HEK293 (cell line): ENCODE results near the gene KREMEN2.

Experiments
- CTCF ChIA-PET: fragments of 350-600 bp; formaldehyde crosslinking; extraction: SDS; loops from one replicate; lab custom pipeline; 2021; ENCODE audit warnings: antibody characterized with exemption; lab: Yijun Ruan, JAX
- POLR2A ChIA-PET: fragments of 300-600 bp; formaldehyde crosslinking; extraction: SDS; loops from one replicate; lab custom pipeline; 2020; ENCODE audit warnings: antibody characterized with exemption, inconsistent platforms; lab: Yijun Ruan, JAX
- H3K27ac ChIP-seq: fragments of 200-500 bp; sonication (Bioruptor generic); 2 replicates; pipeline ENCODE4 v1.5.1; 2014; ENCODE audit warnings: low read depth, low read length, control low read depth, inconsistent platforms; ENCODE audit errors: extremely low read depth
- H3K36me3 ChIP-seq, 2 experiments: fragments of 200-500 bp in 1 of 2; sonication (Bioruptor generic) in 1 of 2; 1 replicate in 1 of 2; 2 replicates in 1 of 2; pipeline ENCODE4 v1.5.1; 2014 to 2017; ENCODE audit warnings: inconsistent platforms in 2 of 2, low read length in 2 of 2; ENCODE audit not compliant: control insufficient read depth in 2 of 2, insufficient read depth in 1 of 2
- H3K4me1 ChIP-seq: fragments of 200-500 bp; sonication (Bioruptor generic); 2 replicates; pipeline ENCODE4 v1.5.1; 2014; ENCODE audit warnings: mild to moderate bottlenecking, low read length, inconsistent platforms; ENCODE audit not compliant: control insufficient read depth, insufficient read depth
- H3K4me3 ChIP-seq: 2 replicates; pipeline ENCODE4 v1.5.1; 2011; ENCODE audit warnings: low read depth, mild to moderate bottlenecking, control low read depth, low read length, moderate library complexity
- H3K9me3 ChIP-seq: fragments of 200-500 bp; sonication (Bioruptor generic); 2 replicates; pipeline ENCODE4 v1.5.1; 2014; ENCODE audit warnings: low read depth, low read length, inconsistent platforms; ENCODE audit not compliant: control insufficient read depth, insufficient read depth
- HOXC10 ChIP-seq: sonication (generic); formaldehyde crosslinking; IDR thresholded peaks from 2 replicates; pipeline ENCODE4 v1.8.1; 2023; ENCODE audit warnings: mild to moderate bottlenecking, missing genetic modification reagents
- KLF10 ChIP-seq: fragments of 450-650 bp; IDR thresholded peaks from 2 replicates; pipeline ENCODE4 v1.5.1; 2018; ENCODE audit warnings: missing biosample characterization, mild to moderate bottlenecking, missing genetic modification characterization
- KLF17 ChIP-seq: fragments of 450-650 bp; formaldehyde crosslinking; IDR thresholded peaks from 2 replicates; pipeline ENCODE4 v1.5.1; 2016; ENCODE audit warnings: missing biosample characterization, missing genetic modification characterization
- SP3 ChIP-seq: fragments of 450-650 bp; formaldehyde crosslinking; IDR thresholded peaks from 2 replicates; pipeline ENCODE4 v1.5.1; 2016; ENCODE audit warnings: missing biosample characterization, missing genetic modification characterization
- ZBTB7A ChIP-seq: fragments of 450-650 bp; formaldehyde crosslinking; IDR thresholded peaks from 2 replicates; pipeline ENCODE4 v1.5.1; 2016; ENCODE audit warnings: low read depth, missing biosample characterization, missing genetic modification characterization
- ZFHX2 ChIP-seq: fragments of 450-650 bp; formaldehyde crosslinking; conservative IDR thresholded peaks from 2 replicates; pipeline ENCODE4 v1.5.1; 2016; ENCODE audit warnings: missing biosample characterization, missing genetic modification characterization
- ZNF138 ChIP-seq: fragments of 450-650 bp; formaldehyde crosslinking; IDR thresholded peaks from 2 replicates; pipeline ENCODE4 v1.5.1; 2016; ENCODE audit warnings: missing biosample characterization, missing genetic modification characterization, borderline replicate concordance
- ZNF148 ChIP-seq: fragments of 450-650 bp; formaldehyde crosslinking; IDR thresholded peaks from 2 replicates; pipeline ENCODE4 v1.5.0; 2017; ENCODE audit warnings: missing biosample characterization, missing genetic modification characterization, borderline replicate concordance
- ZNF324 ChIP-seq: fragments of 450-650 bp; formaldehyde crosslinking; IDR thresholded peaks from 2 replicates; pipeline ENCODE4 v1.5.1; 2016; ENCODE audit warnings: missing biosample characterization, missing genetic modification characterization
- ZNF354C ChIP-seq: fragments of 450-650 bp; formaldehyde crosslinking; IDR thresholded peaks from 2 replicates; pipeline ENCODE4 v1.5.1; 2016; ENCODE audit warnings: missing biosample characterization, missing genetic modification characterization, low read depth, borderline replicate concordance
- ZNF404 ChIP-seq: fragments of 450-650 bp; formaldehyde crosslinking; IDR thresholded peaks from 2 replicates; pipeline ENCODE4 v1.5.1; 2017; ENCODE audit warnings: missing biosample characterization, missing genetic modification characterization
- ZNF416 ChIP-seq: fragments of 450-650 bp; formaldehyde crosslinking; IDR thresholded peaks from 2 replicates; pipeline ENCODE4 v1.5.1; 2016; ENCODE audit warnings: missing biosample characterization, missing genetic modification characterization
- ZNF426 ChIP-seq: fragments of 450-650 bp; formaldehyde crosslinking; IDR thresholded peaks from 2 replicates; pipeline ENCODE4 v1.5.1; 2017; ENCODE audit warnings: missing biosample characterization, missing genetic modification characterization, mild to moderate bottlenecking, inconsistent platforms, moderate library complexity
- ZNF658 ChIP-seq: fragments of 450-650 bp; formaldehyde crosslinking; IDR thresholded peaks from 2 replicates; pipeline ENCODE4; 2016; ENCODE audit warnings: missing biosample characterization, missing genetic modification characterization
- ZNF692 ChIP-seq: fragments of 450-650 bp; formaldehyde crosslinking; IDR thresholded peaks from 2 replicates; pipeline ENCODE4 v1.5.1; 2016; ENCODE audit warnings: missing biosample characterization, missing genetic modification characterization
- ZNF792 ChIP-seq: fragments of 450-650 bp; formaldehyde crosslinking; IDR thresholded peaks from 2 replicates; pipeline ENCODE4 v1.5.1; 2016; ENCODE audit warnings: missing biosample characterization, missing genetic modification characterization
- ZNF830 ChIP-seq: fragments of 450-650 bp; IDR thresholded peaks from 2 replicates; pipeline ENCODE4 v1.5.0; 2018; ENCODE audit warnings: missing biosample characterization, missing genetic modification characterization, low read depth, mild to moderate bottlenecking, moderate library complexity
- TF ChIP-seq, protein P1 (sequence below): sonication (generic); formaldehyde crosslinking; IDR thresholded peaks from 2 replicates; pipeline ENCODE4 v1.8.1; 2022; ENCODE audit warnings: mild to moderate bottlenecking, moderate library complexity, missing genetic modification reagents
- TF ChIP-seq, protein P2 (sequence below): fragments of 450-650 bp; formaldehyde crosslinking; IDR thresholded peaks from 2 replicates; pipeline ENCODE4 v1.5.1; 2016; ENCODE audit warnings: missing biosample characterization, missing genetic modification characterization
- TF ChIP-seq, protein P3 (sequence below): fragments of 450-650 bp; formaldehyde crosslinking; conservative IDR thresholded peaks from 2 replicates; pipeline ENCODE4 v1.5.1; 2016; ENCODE audit warnings: low read depth, missing biosample characterization, missing genetic modification characterization
- TF ChIP-seq, protein P4 (sequence below): fragments of 450-650 bp; formaldehyde crosslinking; IDR thresholded peaks from 2 replicates; pipeline ENCODE4 v1.5.1; 2016; ENCODE audit warnings: missing biosample characterization, missing genetic modification characterization

Gene KREMEN2

GRCh38 chr16:2971134-2971984 lies 7.3 kb downstream of the KREMEN2 start:
- Histone ChIP-seq H3K36me3 (peaks cover 0 to 56% of the 10 kb centered on the region in 2 experiments; a peak in 1 of 3 replicates), H3K4me1 (peaks cover 9% of the 10 kb centered on the region), H3K27ac (no peak overlapping the region), H3K9me3 (no peaks in the 10 kb centered on the region), H3K4me3 (no peak overlapping the region)
- ChIA-PET POLR2A (interaction anchor here (0.6 to 2.5 kb wide), 4 partner anchors 9 to 50 kb away, joined by 3 to 19 read pairs (median 11); partner anchors contain the start of genes HCFC1R1, PKMYT1 and TNFRSF12A), CTCF (interaction anchor here (0.7 to 1.7 kb wide), 2 partner anchors 10 to 57 kb away, joined by 3 to 6 read pairs; no protein-coding TSS in a partner anchor)
- TF ChIP-seq, protein P1, sequence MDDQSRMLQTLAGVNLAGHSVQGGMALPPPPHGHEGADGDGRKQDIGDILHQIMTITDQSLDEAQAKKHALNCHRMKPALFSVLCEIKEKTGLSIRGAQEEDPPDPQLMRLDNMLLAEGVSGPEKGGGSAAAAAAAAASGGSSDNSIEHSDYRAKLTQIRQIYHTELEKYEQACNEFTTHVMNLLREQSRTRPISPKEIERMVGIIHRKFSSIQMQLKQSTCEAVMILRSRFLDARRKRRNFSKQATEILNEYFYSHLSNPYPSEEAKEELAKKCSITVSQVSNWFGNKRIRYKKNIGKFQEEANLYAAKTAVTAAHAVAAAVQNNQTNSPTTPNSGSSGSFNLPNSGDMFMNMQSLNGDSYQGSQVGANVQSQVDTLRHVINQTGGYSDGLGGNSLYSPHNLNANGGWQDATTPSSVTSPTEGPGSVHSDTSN (CRISPR knock-in tag): 0 out of 2 replicates have a peak, but pooled peaks have one; percentile 24
- TF ChIP-seq ZBTB7A (tag by site-specific recombination): no peak
- 0 out of 2 replicates have a peak, but pooled peaks have one; percentile 18 for TF ChIP-seq ZNF692
- TF ChIP-seq ZNF404 (tag by site-specific recombination): no peak
- TF ChIP-seq ZNF426: no peak
- no peak for TF ChIP-seq ZNF324 (tag by site-specific recombination)
- TF ChIP-seq, protein P2, sequence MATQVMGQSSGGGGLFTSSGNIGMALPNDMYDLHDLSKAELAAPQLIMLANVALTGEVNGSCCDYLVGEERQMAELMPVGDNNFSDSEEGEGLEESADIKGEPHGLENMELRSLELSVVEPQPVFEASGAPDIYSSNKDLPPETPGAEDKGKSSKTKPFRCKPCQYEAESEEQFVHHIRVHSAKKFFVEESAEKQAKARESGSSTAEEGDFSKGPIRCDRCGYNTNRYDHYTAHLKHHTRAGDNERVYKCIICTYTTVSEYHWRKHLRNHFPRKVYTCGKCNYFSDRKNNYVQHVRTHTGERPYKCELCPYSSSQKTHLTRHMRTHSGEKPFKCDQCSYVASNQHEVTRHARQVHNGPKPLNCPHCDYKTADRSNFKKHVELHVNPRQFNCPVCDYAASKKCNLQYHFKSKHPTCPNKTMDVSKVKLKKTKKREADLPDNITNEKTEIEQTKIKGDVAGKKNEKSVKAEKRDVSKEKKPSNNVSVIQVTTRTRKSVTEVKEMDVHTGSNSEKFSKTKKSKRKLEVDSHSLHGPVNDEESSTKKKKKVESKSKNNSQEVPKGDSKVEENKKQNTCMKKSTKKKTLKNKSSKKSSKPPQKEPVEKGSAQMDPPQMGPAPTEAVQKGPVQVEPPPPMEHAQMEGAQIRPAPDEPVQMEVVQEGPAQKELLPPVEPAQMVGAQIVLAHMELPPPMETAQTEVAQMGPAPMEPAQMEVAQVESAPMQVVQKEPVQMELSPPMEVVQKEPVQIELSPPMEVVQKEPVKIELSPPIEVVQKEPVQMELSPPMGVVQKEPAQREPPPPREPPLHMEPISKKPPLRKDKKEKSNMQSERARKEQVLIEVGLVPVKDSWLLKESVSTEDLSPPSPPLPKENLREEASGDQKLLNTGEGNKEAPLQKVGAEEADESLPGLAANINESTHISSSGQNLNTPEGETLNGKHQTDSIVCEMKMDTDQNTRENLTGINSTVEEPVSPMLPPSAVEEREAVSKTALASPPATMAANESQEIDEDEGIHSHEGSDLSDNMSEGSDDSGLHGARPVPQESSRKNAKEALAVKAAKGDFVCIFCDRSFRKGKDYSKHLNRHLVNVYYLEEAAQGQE (tag by site-specific recombination): no peak
- no peak for TF ChIP-seq ZNF792 (tag by site-specific recombination)
- no peak for TF ChIP-seq ZNF148 (tag by site-specific recombination)
- no peak for TF ChIP-seq ZNF830 (tag by site-specific recombination)
- no peak for TF ChIP-seq SP3 (tag by site-specific recombination)
- no peak for TF ChIP-seq ZFHX2 (tag by site-specific recombination)
- no peak for TF ChIP-seq KLF10 (tag by site-specific recombination)
- no peak for TF ChIP-seq ZNF138 (tag by site-specific recombination)
- TF ChIP-seq, protein P3, sequence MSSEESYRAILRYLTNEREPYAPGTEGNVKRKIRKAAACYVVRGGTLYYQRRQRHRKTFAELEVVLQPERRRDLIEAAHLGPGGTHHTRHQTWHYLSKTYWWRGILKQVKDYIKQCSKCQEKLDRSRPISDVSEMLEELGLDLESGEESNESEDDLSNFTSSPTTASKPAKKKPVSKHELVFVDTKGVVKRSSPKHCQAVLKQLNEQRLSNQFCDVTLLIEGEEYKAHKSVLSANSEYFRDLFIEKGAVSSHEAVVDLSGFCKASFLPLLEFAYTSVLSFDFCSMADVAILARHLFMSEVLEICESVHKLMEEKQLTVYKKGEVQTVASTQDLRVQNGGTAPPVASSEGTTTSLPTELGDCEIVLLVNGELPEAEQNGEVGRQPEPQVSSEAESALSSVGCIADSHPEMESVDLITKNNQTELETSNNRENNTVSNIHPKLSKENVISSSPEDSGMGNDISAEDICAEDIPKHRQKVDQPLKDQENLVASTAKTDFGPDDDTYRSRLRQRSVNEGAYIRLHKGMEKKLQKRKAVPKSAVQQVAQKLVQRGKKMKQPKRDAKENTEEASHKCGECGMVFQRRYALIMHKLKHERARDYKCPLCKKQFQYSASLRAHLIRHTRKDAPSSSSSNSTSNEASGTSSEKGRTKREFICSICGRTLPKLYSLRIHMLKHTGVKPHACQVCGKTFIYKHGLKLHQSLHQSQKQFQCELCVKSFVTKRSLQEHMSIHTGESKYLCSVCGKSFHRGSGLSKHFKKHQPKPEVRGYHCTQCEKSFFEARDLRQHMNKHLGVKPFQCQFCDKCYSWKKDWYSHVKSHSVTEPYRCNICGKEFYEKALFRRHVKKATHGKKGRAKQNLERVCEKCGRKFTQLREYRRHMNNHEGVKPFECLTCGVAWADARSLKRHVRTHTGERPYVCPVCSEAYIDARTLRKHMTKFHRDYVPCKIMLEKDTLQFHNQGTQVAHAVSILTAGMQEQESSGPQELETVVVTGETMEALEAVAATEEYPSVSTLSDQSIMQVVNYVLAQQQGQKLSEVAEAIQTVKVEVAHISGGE (tag by site-specific recombination): no peak
- no peak for TF ChIP-seq ZNF354C
- no peak for TF ChIP-seq ZNF658 (tag by site-specific recombination)
- TF ChIP-seq HOXC10 (CRISPR knock-in tag): no peak
- TF ChIP-seq, protein P4, sequence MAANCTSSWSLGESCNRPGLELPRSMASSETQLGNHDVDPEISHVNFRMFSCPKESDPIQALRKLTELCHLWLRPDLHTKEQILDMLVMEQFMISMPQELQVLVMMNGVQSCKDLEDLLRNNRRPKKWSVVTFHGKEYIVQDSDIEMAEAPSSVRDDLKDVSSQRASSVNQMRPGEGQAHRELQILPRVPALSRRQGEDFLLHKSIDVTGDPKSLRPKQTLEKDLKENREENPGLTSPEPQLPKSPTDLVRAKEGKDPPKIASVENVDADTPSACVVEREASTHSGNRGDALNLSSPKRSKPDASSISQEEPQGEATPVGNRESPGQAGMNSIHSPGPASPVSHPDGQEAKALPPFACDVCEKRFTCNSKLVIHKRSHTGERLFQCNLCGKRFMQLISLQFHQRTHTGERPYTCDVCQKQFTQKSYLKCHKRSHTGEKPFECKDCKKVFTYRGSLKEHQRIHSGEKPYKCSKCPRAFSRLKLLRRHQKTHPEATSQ (tag by site-specific recombination): no peak
- TF ChIP-seq ZNF416 (tag by site-specific recombination): no peak
- TF ChIP-seq KLF17: peak; percentile 93; the same call in 1 of the 2 replicates
